Mammary epithelial cell (primary cell): ENCODE measurements around the gene A2M.

ENCODE experiments used
- CTCF ChIP-seq, 2 donors: IDR thresholded peaks in 1 of 2; conservative IDR thresholded peaks in 1 of 2; 2 replicates each; pipeline ENCODE4 v1.5.1; 2011 to 2012; ENCODE audit warnings: inconsistent platforms in 2 of 2, low read length in 2 of 2, mild to moderate bottlenecking in 2 of 2, control low read depth in 1 of 2, low read depth in 1 of 2; ENCODE audit not compliant: insufficient read depth in 1 of 2; ENCODE audit errors: extremely low read depth in 1 of 2
- EZH2 ChIP-seq: IDR thresholded peaks from 2 replicates; pipeline ENCODE4 v1.6.1; 2012; ENCODE audit warnings: low read length, inconsistent platforms, borderline replicate concordance

- no peak for TF ChIP-seq CTCF (conservative IDR thresholded peaks at IDR 0.05 in 1 of 2, IDR thresholded peaks at IDR 0.05 in 1 of 2; ENCODE audit: extremely low read depth in 1 of 2, insufficient read depth in 1 of 2, low read depth in 1 of 2, low read length in 2 of 2)
- TF ChIP-seq EZH2, result no peak
Observed at GRCh38 chr12:9144730-9145106, 29.0 kb upstream of the A2M start.
